AG10803 (cell line): ENCODE data around the gene PROK1.

Experiments used
- DNase-seq: peaks from one replicate; pipeline ENCODE4 v3.0.0; 2010; ENCODE audit warnings: low read depth
- H3K4me3 ChIP-seq: 2 replicates; pipeline ENCODE4 v1.5.1; 2011; ENCODE audit warnings: mild to moderate bottlenecking, low read length, control low read depth
- TF ChIP-seq, protein P1 (sequence below): conservative IDR thresholded peaks from 2 replicates; pipeline ENCODE4 v1.5.1; 2011; ENCODE audit warnings: mild to moderate bottlenecking, low read length, control low read depth, inconsistent platforms

The PROK1 gene

DNA sequence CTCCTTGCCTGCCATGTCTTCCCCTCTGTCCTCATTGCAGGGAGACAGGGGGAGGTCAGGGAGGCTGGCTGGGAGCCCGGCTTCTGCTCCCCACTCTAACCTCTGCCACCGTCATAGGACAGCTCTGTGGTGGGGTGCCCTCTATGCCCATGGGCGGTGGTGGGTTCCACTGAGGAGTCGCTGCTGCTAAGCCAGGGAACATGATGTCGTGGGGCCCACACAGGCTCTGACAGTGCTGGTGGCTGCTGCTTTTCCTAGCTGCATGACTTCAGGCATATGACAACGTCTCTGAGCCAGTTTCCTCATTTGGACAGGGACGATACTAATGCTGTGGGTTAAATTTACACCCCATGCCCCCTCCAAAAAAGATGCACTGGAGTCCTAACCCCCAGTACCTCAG, 53.3 kb downstream of the PROK1 start:
- no peak for DNase-seq
- TF ChIP-seq, protein P1, sequence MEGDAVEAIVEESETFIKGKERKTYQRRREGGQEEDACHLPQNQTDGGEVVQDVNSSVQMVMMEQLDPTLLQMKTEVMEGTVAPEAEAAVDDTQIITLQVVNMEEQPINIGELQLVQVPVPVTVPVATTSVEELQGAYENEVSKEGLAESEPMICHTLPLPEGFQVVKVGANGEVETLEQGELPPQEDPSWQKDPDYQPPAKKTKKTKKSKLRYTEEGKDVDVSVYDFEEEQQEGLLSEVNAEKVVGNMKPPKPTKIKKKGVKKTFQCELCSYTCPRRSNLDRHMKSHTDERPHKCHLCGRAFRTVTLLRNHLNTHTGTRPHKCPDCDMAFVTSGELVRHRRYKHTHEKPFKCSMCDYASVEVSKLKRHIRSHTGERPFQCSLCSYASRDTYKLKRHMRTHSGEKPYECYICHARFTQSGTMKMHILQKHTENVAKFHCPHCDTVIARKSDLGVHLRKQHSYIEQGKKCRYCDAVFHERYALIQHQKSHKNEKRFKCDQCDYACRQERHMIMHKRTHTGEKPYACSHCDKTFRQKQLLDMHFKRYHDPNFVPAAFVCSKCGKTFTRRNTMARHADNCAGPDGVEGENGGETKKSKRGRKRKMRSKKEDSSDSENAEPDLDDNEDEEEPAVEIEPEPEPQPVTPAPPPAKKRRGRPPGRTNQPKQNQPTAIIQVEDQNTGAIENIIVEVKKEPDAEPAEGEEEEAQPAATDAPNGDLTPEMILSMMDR: no peak
- H3K4me3 ChIP-seq: no peak overlapping the region

DNA sequence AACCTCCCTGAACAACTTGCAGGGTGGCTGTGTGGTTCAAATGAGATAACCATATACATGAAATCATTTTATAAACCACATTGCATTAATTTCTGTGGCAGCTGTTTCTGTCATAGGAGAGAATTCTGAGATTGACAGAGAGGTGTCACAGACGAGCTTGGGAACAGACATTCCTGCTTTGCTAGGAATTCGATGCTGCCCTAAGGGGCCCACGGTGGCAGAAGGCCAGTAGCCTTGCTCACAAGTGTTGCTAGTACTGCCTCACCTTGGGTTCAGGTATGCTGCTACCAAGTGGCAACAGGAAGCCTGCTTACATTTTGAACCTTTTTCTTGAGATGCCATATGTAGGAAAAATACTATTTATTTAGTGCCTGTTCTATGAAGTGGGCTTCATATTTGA, 54.6 kb downstream of the PROK1 start:
- H3K4me3 ChIP-seq: no peak overlapping the region
- TF ChIP-seq, protein P1: no peak
- no peak for DNase-seq

- no peak for DNase-seq
- no peak overlapping the region for H3K4me3 ChIP-seq
- TF ChIP-seq, protein P1: no peak
Measured at GRCh38 chr1:110506541-110506940, 55.6 kb downstream of the PROK1 start.
